Endodermal cell (in vitro differentiated cells): Measurements from ENCODE around the gene SLX9. TPM values are rescaled to one million over a fixed set of nuclear protein-coding genes. Genes with fewer than 3 reads are reported as not detected.

ENCODE experiments used
- DNase-seq: peaks from one replicate; pipeline ENCODE4 v3.0.0-alpha.2; 2017
- H3K27ac ChIP-seq: 2 replicates; pipeline ENCODE4 v1.5.1; 2013; ENCODE audit warnings: mild to moderate bottlenecking, low read depth, low read length, moderate library complexity
- H3K27me3 ChIP-seq: 2 replicates; pipeline ENCODE4 v1.6.1; 2013; ENCODE audit warnings: mild to moderate bottlenecking, low read length, moderate library complexity; ENCODE audit not compliant: insufficient read depth, control insufficient read depth, poor library complexity, severe bottlenecking
- H3K36me3 ChIP-seq: 2 replicates; pipeline ENCODE4 v1.7.0; 2013; ENCODE audit warnings: mild to moderate bottlenecking, low read length, moderate library complexity; ENCODE audit not compliant: control insufficient read depth, insufficient read depth
- H3K4me1 ChIP-seq: one replicate; pipeline ENCODE4 v1.7.0; 2013; ENCODE audit warnings: low read length; ENCODE audit not compliant: control insufficient read depth, insufficient read depth
- H3K4me3 ChIP-seq: 2 replicates; pipeline ENCODE4 v1.5.1; 2013; ENCODE audit warnings: mild to moderate bottlenecking, low read length, moderate library complexity
- H3K9ac ChIP-seq: 2 replicates; pipeline ENCODE4 v1.6.1; 2013; ENCODE audit warnings: mild to moderate bottlenecking, low read length, moderate library complexity; ENCODE audit not compliant: poor library complexity, severe bottlenecking; ENCODE audit errors: extremely low read depth
- H3K9me3 ChIP-seq: 2 replicates; pipeline ENCODE4 v1.6.1; 2013; ENCODE audit warnings: mild to moderate bottlenecking, low read length, moderate library complexity; ENCODE audit not compliant: control insufficient read depth
- H3K27ac Mint-ChIP-seq: 2 replicates; pipeline ENCODE4 v1.8.0; 2020; ENCODE audit warnings: mixed read lengths
- H3K27me3 Mint-ChIP-seq: 2 replicates; pipeline ENCODE4 v1.8.0; 2021; ENCODE audit warnings: mild to moderate bottlenecking, mixed read lengths; ENCODE audit not compliant: insufficient read depth
- H3K36me3 Mint-ChIP-seq: 2 replicates; pipeline ENCODE4 v1.8.0; 2020; ENCODE audit warnings: low read depth, mixed read lengths
- H3K4me1 Mint-ChIP-seq: 2 replicates; pipeline ENCODE4 v1.8.0; 2020; ENCODE audit warnings: mixed read lengths
- H3K4me3 Mint-ChIP-seq: 2 replicates; pipeline ENCODE4 v1.8.0; 2020; ENCODE audit warnings: mild to moderate bottlenecking, moderate library complexity, mixed read lengths
- H3K9me3 Mint-ChIP-seq: 2 replicates; pipeline ENCODE4 v1.8.0; 2020; ENCODE audit warnings: mild to moderate bottlenecking, mixed read lengths
- WGBS, 2 experiments: methylation state at CpG; one replicate each; pipeline versions ENCODE4 v1.1.5 to v1.1.7; 2013; ENCODE audit warnings: missing lambda C conversion rate in 2 of 2, mixed read lengths in 1 of 2; ENCODE audit not compliant: insufficient coverage in 1 of 2, insufficient read length in 1 of 2; 5-methylcytosine and 5-hydroxymethylcytosine counted together
- total RNA-seq, 2 donors: library from RNA; stranded (reverse); fragmentation: NEBNext Ultra II Directional in 1 of 2; extraction: Animal tissue kit (Norgen Biotek cat#: 25700) in 1 of 2; gene quantifications; 2 replicates in 1 of 2; 3 replicates in 1 of 2; pipeline ENCODE4 v1.2.1, GENCODE V29; 2021
- TF ChIP-seq, protein P1 (sequence below): fragments of 200-600 bp; sonication (generic); conservative IDR thresholded peaks from 2 replicates; pipeline ENCODE4 v1.5.0; 2021; ENCODE audit warnings: antibody characterized with exemption, mild to moderate bottlenecking

Gene SLX9
- total RNA-seq, 2 donors from 2014 or later = 38.0 to 48.9 TPM

DNA sequence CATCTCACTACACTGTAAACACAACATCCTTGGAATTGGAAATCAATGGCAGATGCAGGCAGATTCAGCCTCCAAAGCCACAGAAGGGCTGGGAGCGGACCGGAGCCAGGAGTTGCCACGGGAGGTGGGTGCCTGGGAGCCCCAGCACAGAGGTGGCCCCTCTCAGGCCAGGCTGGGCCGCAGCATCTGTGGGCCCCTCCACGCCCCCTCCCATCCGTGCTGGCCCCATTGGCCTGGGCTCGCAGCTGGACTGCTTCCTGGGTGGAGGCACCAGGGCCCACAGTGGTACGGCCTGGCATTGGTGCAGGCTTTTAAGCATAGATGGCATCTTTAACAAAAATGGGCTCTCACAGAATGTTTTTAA is 64.2 kb downstream of the SLX9 start:
- H3K36me3 ChIP-seq = no peaks in the 10 kb centered on the region
- no peaks in the 10 kb centered on the region for H3K36me3 Mint-ChIP-seq
- TF ChIP-seq, protein P1, sequence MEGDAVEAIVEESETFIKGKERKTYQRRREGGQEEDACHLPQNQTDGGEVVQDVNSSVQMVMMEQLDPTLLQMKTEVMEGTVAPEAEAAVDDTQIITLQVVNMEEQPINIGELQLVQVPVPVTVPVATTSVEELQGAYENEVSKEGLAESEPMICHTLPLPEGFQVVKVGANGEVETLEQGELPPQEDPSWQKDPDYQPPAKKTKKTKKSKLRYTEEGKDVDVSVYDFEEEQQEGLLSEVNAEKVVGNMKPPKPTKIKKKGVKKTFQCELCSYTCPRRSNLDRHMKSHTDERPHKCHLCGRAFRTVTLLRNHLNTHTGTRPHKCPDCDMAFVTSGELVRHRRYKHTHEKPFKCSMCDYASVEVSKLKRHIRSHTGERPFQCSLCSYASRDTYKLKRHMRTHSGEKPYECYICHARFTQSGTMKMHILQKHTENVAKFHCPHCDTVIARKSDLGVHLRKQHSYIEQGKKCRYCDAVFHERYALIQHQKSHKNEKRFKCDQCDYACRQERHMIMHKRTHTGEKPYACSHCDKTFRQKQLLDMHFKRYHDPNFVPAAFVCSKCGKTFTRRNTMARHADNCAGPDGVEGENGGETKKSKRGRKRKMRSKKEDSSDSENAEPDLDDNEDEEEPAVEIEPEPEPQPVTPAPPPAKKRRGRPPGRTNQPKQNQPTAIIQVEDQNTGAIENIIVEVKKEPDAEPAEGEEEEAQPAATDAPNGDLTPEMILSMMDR = no peak
- H3K27me3 Mint-ChIP-seq = peaks cover 5% of the 10 kb centered on the region
- H3K27ac ChIP-seq = peak overlapping the region; percentile 62
- peaks cover 13% of the 10 kb centered on the region for H3K4me1 ChIP-seq
- no peak overlapping the region for H3K9ac ChIP-seq
- peaks cover 10% of the 10 kb centered on the region for H3K4me1 Mint-ChIP-seq
- DNase-seq = no peak
- H3K9me3 ChIP-seq = no peaks in the 10 kb centered on the region
- H3K4me3 Mint-ChIP-seq = no peak overlapping the region
- H3K9me3 Mint-ChIP-seq = no peaks in the 10 kb centered on the region
- no peaks in the 10 kb centered on the region for H3K27me3 ChIP-seq
- 91 to 95% methylated on average over 7 to 8 of the region's 8 CpGs for WGBS, 2 experiments
- no peak overlapping the region for H3K27ac Mint-ChIP-seq
- H3K4me3 ChIP-seq = no peak overlapping the region

DNA sequence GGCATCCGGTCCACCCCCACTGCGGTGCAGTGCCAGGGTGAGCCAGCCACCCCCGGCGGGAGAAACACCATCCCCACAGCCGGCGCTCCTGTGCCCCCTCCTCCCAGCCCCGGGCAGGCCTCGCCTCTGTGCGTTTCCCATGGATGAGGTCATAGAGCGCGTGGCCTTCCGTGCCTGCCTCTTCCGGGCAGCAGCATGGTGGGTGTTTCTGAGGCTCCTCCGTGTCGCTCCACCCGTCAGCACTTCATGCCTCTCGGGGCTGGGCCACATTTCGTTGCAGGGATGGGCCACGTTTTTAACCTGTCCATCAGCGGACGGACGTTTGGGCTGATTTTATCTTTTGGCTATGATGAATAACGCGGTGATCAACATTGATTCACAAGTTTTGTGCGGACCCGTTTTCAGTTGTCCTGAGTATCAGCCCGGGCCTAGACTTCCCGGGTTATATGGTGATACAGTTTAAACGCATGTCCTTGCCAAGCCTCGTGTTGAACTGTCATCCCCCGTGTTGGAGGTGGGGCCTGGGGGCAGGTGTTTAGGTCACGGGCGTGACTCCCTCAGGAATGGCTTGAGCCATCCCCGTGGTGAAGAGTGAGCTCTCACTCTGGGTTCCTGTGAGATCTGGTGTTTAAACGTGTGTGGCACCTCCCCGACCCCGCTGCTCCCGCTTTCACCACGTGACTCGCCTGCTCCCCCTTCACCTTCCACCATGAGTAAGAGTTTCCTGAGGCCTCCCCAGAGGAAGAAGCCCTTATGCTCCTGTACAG is 64.8 kb downstream of the SLX9 start:
- Mint-ChIP-seq H3K27ac (no peak overlapping the region), H3K36me3 (no peaks in the 10 kb centered on the region), H3K4me3 (no peak overlapping the region), H3K9me3 (no peaks in the 10 kb centered on the region), H3K4me1 (peaks cover 10% of the 10 kb centered on the region), H3K27me3 (peaks cover 5% of the 10 kb centered on the region)
- peaks cover 13% of the 10 kb centered on the region for H3K4me1 ChIP-seq
- no peaks in the 10 kb centered on the region for H3K36me3 ChIP-seq
- H3K9ac ChIP-seq = no peak overlapping the region
- H3K9me3 ChIP-seq = no peaks in the 10 kb centered on the region
- TF ChIP-seq, protein P1 = no peak
- 91 to 97% methylated on average over 33 to 40 of the region's 40 CpGs for whole genome bisulfite sequencing, 2 experiments
- no peak overlapping the region for H3K4me3 ChIP-seq
- H3K27ac ChIP-seq = no peak overlapping the region
- DNase-seq = no peak
- no peaks in the 10 kb centered on the region for H3K27me3 ChIP-seq

DNA sequence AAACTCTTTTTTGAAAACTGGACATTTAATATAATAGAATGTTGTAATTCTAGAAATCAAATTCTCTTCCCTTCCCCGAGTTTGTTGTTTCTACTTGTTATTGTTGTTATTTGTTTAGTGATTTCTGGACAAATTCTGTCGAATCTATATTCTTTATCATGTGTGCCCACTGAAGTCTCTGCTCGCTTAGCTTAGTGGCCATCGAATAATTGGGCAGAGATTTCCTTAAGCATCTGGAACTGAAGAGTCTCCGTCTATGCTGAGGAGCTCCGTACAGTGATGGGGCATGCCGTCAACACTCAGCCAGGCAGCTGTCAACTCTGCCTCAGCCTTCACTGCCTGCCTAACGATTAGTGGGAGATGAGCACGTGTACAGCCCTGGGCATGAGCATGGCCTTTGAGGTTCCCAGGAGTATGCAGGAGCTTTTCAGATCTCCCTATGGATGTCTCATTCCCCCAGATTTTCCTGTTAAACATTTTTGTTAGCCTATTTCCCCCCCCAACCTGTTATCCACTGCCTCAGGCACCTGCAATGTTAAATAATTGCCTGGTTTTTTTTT is 66.8 kb downstream of the SLX9 start:
- no peaks in the 10 kb centered on the region for H3K9me3 Mint-ChIP-seq
- Histone ChIP-seq H3K4me1 (peaks cover 13% of the 10 kb centered on the region), H3K9me3 (no peaks in the 10 kb centered on the region), H3K36me3 (no peaks in the 10 kb centered on the region), H3K4me3 (no peak overlapping the region), H3K27me3 (no peaks in the 10 kb centered on the region), H3K9ac (no peak overlapping the region), H3K27ac (no peak overlapping the region)
- H3K27ac Mint-ChIP-seq = no peak overlapping the region
- TF ChIP-seq, protein P1 = no peak
- WGBS, 2 experiments = 92 to 94% methylated on average over 8 of the region's 9 CpGs
- no peak overlapping the region for H3K4me3 Mint-ChIP-seq
- H3K4me1 Mint-ChIP-seq = peaks cover 17% of the 10 kb centered on the region
- H3K36me3 Mint-ChIP-seq = no peaks in the 10 kb centered on the region
- H3K27me3 Mint-ChIP-seq = peaks cover 9% of the 10 kb centered on the region
- no peak for DNase-seq
